Esophagus squamous epithelium (tissue), 5 donors: Measurements from ENCODE around the gene SLC24A3. TPM values are rescaled to one million over a fixed set of nuclear protein-coding genes. Genes with fewer than 3 reads are reported as not detected.

Experiments used
- DNase-seq: peaks from one replicate; lab custom pipeline; 2025; lab: John Stamatoyannopoulos, UW
- H3K27ac ChIP-seq, 4 donors: fragments of 200-600 bp; sonication (generic); one replicate each; pipeline ENCODE4 v1.5.1; 2016 to 2019; ENCODE audit warnings: mild to moderate bottlenecking in 1 of 4
- H3K27me3 ChIP-seq, 4 donors: fragments of 200-600 bp; sonication (generic); 1 replicate in 3 of 4; 2 replicates in 1 of 4; pipeline versions ENCODE4 v1.5.1 to v1.6.0; 2017 to 2021; ENCODE audit warnings: antibody characterized with exemption in 1 of 4
- H3K36me3 ChIP-seq, 3 donors: fragments of 200-600 bp; sonication (generic); one replicate each; pipeline ENCODE4 v1.5.1; 2016 to 2019
- H3K4me1 ChIP-seq, 3 donors: fragments of 200-600 bp; sonication (generic); one replicate each; pipeline ENCODE4 v1.5.1; 2017 to 2019
- H3K4me3 ChIP-seq, 4 donors: fragments of 200-600 bp; sonication (generic); 1 replicate in 3 of 4; 2 replicates in 1 of 4; pipeline ENCODE4 v1.5.1; 2016 to 2019; ENCODE audit warnings: mild to moderate bottlenecking in 2 of 4, moderate library complexity in 1 of 4
- H3K9me3 ChIP-seq, 3 donors: fragments of 200-600 bp; sonication (generic); one replicate each; pipeline ENCODE4 v1.5.1; 2016 to 2019
- CTCF ChIP-seq, 6 experiments: fragments of 450-650 bp in 4 of 6; fragments of 200-600 bp in 2 of 6; sonication (generic) in 2 of 6; IDR thresholded peaks; one replicate each; pipeline ENCODE4 v1.5.1; 2016 to 2019; ENCODE audit warnings: antibody characterized with exemption in 6 of 6, mild to moderate bottlenecking in 4 of 6, moderate library complexity in 4 of 6
- POLR2A ChIP-seq, 4 donors: fragments of 450-650 bp; IDR thresholded peaks; one replicate each; pipeline ENCODE4 v1.6.1; 2017; ENCODE audit warnings: antibody characterized with exemption in 4 of 4, mild to moderate bottlenecking in 4 of 4, moderate library complexity in 3 of 4
- WGBS, 2 donors: methylation state at CpG; one replicate each; pipeline ENCODE4 v1.1.5; 2018; 5-methylcytosine and 5-hydroxymethylcytosine counted together
- intact Hi-C: fragments of 100-400 bp; cut with DNase I; formaldehyde crosslinking; loops from one replicate; pipeline ENCODE4 v1.15.0; 2022
- total RNA-seq, 4 donors: library from RNA; depleted of rRNA; stranded (reverse); fragments of >200 nt; gene quantifications; one replicate each; pipeline ENCODE4 v1.1.0, GENCODE V29; 2016
- donor health status: DM: yes; HTN: yes; CAD: no.

The SLC24A3 gene
- total RNA-seq, 4 donors from 2014 or later: 3.0 to 8.2 (median 6.1) TPM

GRCh38 chr20:19322061-19322985, 109.9 kb downstream of the SLC24A3 start:
- WGBS, 2 donors: 86% methylated on average over 9 to 12 of the region's 12 CpGs
- DNase-seq: no peak
- Histone ChIP-seq H3K4me3 (no peak overlapping the region), H3K4me1 (peaks cover 0 to 20% (median 11%) of the 10 kb centered on the region in 3 donors), H3K27me3 (no peaks in the 10 kb centered on the region), H3K27ac (no peak overlapping the region), H3K9me3 (no peaks in the 10 kb centered on the region), H3K36me3 (no peaks in the 10 kb centered on the region)
- intact Hi-C loops: no loop called here
- TF ChIP-seq CTCF (IDR thresholded peaks at IDR 0.05): no peak
- TF ChIP-seq POLR2A (IDR thresholded peaks at IDR 0.05): no peak

GRCh38 chr20:19327401-19327800, 115.0 kb downstream of the SLC24A3 start:
- H3K4me3 ChIP-seq: no peak overlapping the region
- intact Hi-C loops: no loop called here
- H3K4me1 ChIP-seq: no peaks in the 10 kb centered on the region
- no peak overlapping the region for H3K27ac ChIP-seq
- no peaks in the 10 kb centered on the region for H3K36me3 ChIP-seq
- 67 to 87% methylated on average over 3 to 5 of the region's 5 CpGs for WGBS, 2 donors
- no peaks in the 10 kb centered on the region for H3K9me3 ChIP-seq
- H3K27me3 ChIP-seq: no peaks in the 10 kb centered on the region
- TF ChIP-seq CTCF (IDR thresholded peaks at IDR 0.05) (no peak), POLR2A (IDR thresholded peaks at IDR 0.05) (no peak)
- DNase-seq: no peak

- no peaks in the 10 kb centered on the region for H3K36me3 ChIP-seq
- intact Hi-C loops: no loop called here
- no peaks in the 10 kb centered on the region for H3K9me3 ChIP-seq
- no peaks in the 10 kb centered on the region for H3K4me1 ChIP-seq
- TF ChIP-seq CTCF (IDR thresholded peaks at IDR 0.05): no peak
- TF ChIP-seq POLR2A (IDR thresholded peaks at IDR 0.05): no peak
- H3K27ac ChIP-seq: no peak overlapping the region
- no peak overlapping the region for H3K4me3 ChIP-seq
- WGBS, 2 donors: 73 to 81% methylated on average over 7 of the region's 7 CpGs
- no peaks in the 10 kb centered on the region for H3K27me3 ChIP-seq
- no peak for DNase-seq
Observed at GRCh38 chr20:19328676-19329075, 116.2 kb downstream of the SLC24A3 start.

- Histone ChIP-seq H3K27ac (no peak overlapping the region), H3K4me1 (no peaks in the 10 kb centered on the region), H3K4me3 (no peak overlapping the region), H3K27me3 (no peaks in the 10 kb centered on the region), H3K36me3 (no peaks in the 10 kb centered on the region), H3K9me3 (no peaks in the 10 kb centered on the region)
- 84 to 100% methylated on average over 1 to 6 of the region's 6 CpGs for WGBS, 2 donors
- intact Hi-C loops: no loop called here
- TF ChIP-seq POLR2A (IDR thresholded peaks at IDR 0.05) (no peak), CTCF (IDR thresholded peaks at IDR 0.05) (no peak)
- DNase-seq: no peak
Observed at GRCh38 chr20:19330038-19330437, 117.6 kb downstream of the SLC24A3 start.

- Histone ChIP-seq H3K27ac (no peak overlapping the region), H3K4me3 (no peak overlapping the region), H3K36me3 (no peaks in the 10 kb centered on the region), H3K9me3 (no peaks in the 10 kb centered on the region), H3K27me3 (no peaks in the 10 kb centered on the region), H3K4me1 (no peaks in the 10 kb centered on the region)
- DNase-seq: no peak
- TF ChIP-seq POLR2A (IDR thresholded peaks at IDR 0.05) (no peak), CTCF (IDR thresholded peaks at IDR 0.05) (no peak)
- WGBS, 2 donors: 67 to 71% methylated on average over 1 of the region's 1 CpG
- intact Hi-C loops: no loop called here
Observed at GRCh38 chr20:19330731-19331130, 118.3 kb downstream of the SLC24A3 start.
